Measurements from ENCODE around the gene FAM83B. TPM values are rescaled to one million over a fixed set of nuclear protein-coding genes. Genes with fewer than 3 reads are reported as not detected.

The FAM83B gene
- total RNA-seq, 1 donor from 2014 or later = 1.9 TPM

DNA sequence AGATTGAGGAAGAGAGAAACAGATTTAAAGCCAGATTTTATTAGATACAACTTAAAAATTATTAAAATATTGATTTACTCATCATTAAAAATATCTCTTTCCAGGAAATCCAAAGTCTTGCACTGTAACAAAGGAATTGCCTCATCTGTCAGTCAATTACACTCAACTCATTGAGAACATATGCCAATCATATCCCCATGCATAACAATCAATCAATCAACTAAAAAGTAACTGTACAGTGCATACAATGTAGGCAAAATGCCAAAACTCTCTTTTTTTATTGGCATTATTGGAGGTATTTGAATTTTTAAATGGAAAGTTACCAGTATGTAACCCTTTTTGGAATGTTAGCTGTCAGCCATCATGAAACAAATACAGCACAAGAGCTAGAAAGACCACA is 45.3 kb upstream of the FAM83B start:
- DNase-seq (ENCODE audit: low read depth) = no peak
- Histone ChIP-seq H3K9ac (ENCODE audit: low read length) (no peak overlapping the region), H3K27ac (ENCODE audit: low read depth, low read length) (peak overlapping the region; percentile 22)

DNA sequence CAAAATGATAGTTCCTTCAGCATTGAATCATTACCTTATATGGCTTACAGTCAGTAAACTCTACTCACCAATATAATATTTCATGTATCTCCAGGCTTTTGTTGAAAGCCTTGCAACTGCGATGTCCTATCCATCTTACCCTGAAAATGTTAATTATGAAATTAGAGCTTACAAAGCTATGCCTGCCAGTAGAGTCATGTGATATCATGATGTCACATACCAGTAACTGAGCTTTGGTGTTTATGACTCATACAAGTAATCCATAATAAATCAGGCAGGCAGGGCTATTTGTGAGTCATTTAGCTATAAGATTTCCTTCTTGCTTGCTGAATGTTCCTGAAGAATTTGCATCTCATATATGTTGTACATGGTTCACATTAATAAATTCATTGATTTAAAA is 44.9 kb upstream of the FAM83B start:
- Histone ChIP-seq H3K27ac (ENCODE audit: low read depth, low read length) (peak overlapping the region; percentile 22), H3K4me3 (ENCODE audit: insufficient read depth, low read depth, low read length) (no peak overlapping the region), H3K4me1 (ENCODE audit: insufficient read depth, low read length) (no peaks in the 10 kb centered on the region), H3K27me3 (ENCODE audit: insufficient read depth, low read length) (no peaks in the 10 kb centered on the region), H4K20me1 (ENCODE audit: insufficient read depth, low read length) (no peaks in the 10 kb centered on the region), H3K9ac (ENCODE audit: low read length) (no peak overlapping the region), H3K4me2 (ENCODE audit: low read length) (peak overlapping the region; percentile 21), H3K36me3 (ENCODE audit: insufficient read depth, low read length) (no peaks in the 10 kb centered on the region), H2AFZ (ENCODE audit: low read depth, low read length) (no peak overlapping the region), H3K9me3 (ENCODE audit: insufficient read depth, low read depth, low read length) (no peaks in the 10 kb centered on the region), H3K79me2 (ENCODE audit: insufficient read depth, low read length) (no peaks in the 10 kb centered on the region)
- peaks cover 19% of the 10 kb centered on the region for H3K4me1 Mint-ChIP-seq (ENCODE audit: low read depth, unreplicated experiment)
- no peaks in the 10 kb centered on the region for H3K36me3 Mint-ChIP-seq (ENCODE audit: low read depth, unreplicated experiment)
- no peak overlapping the region for H3K4me3 Mint-ChIP-seq (ENCODE audit: unreplicated experiment)
- TF ChIP-seq, protein P1, sequence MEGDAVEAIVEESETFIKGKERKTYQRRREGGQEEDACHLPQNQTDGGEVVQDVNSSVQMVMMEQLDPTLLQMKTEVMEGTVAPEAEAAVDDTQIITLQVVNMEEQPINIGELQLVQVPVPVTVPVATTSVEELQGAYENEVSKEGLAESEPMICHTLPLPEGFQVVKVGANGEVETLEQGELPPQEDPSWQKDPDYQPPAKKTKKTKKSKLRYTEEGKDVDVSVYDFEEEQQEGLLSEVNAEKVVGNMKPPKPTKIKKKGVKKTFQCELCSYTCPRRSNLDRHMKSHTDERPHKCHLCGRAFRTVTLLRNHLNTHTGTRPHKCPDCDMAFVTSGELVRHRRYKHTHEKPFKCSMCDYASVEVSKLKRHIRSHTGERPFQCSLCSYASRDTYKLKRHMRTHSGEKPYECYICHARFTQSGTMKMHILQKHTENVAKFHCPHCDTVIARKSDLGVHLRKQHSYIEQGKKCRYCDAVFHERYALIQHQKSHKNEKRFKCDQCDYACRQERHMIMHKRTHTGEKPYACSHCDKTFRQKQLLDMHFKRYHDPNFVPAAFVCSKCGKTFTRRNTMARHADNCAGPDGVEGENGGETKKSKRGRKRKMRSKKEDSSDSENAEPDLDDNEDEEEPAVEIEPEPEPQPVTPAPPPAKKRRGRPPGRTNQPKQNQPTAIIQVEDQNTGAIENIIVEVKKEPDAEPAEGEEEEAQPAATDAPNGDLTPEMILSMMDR (IDR thresholded peaks at IDR 0.05; ENCODE audit: insufficient read depth, low read depth, low read length) = no peak
- TF ChIP-seq EZH2 (IDR thresholded peaks at IDR 0.05; ENCODE audit: insufficient read depth, low read length) = no peak
- no peaks in the 10 kb centered on the region for H3K27me3 Mint-ChIP-seq (ENCODE audit: low read depth, unreplicated experiment)
- peaks cover 6% of the 10 kb centered on the region for H3K9me3 Mint-ChIP-seq (ENCODE audit: unreplicated experiment)
- peak; percentile 86 for DNase-seq (ENCODE audit: low read depth)
- FAIRE-seq = peak; percentile 82
- H3K27ac Mint-ChIP-seq (ENCODE audit: unreplicated experiment) = no peak overlapping the region

More for the DNA sequence above, 45.3 kb upstream of the FAM83B start:
- peaks cover 6% of the 10 kb centered on the region for H3K9me3 Mint-ChIP-seq (ENCODE audit: unreplicated experiment)
- H3K27me3 ChIP-seq (ENCODE audit: insufficient read depth, low read length) = no peaks in the 10 kb centered on the region
- no peak overlapping the region for H3K27ac Mint-ChIP-seq (ENCODE audit: unreplicated experiment)
- no peak overlapping the region for H3K4me3 Mint-ChIP-seq (ENCODE audit: unreplicated experiment)
- peaks cover 19% of the 10 kb centered on the region for H3K4me1 Mint-ChIP-seq (ENCODE audit: low read depth, unreplicated experiment)
- H3K4me1 ChIP-seq (ENCODE audit: insufficient read depth, low read length) = no peaks in the 10 kb centered on the region
- no peak for FAIRE-seq
- H3K4me2 ChIP-seq (ENCODE audit: low read length) = peak overlapping the region; percentile 21
- no peaks in the 10 kb centered on the region for H3K9me3 ChIP-seq (ENCODE audit: insufficient read depth, low read depth, low read length)
- no peaks in the 10 kb centered on the region for H3K79me2 ChIP-seq (ENCODE audit: insufficient read depth, low read length)
- H3K27me3 Mint-ChIP-seq (ENCODE audit: low read depth, unreplicated experiment) = no peaks in the 10 kb centered on the region
- H4K20me1 ChIP-seq (ENCODE audit: insufficient read depth, low read length) = no peaks in the 10 kb centered on the region
- no peaks in the 10 kb centered on the region for H3K36me3 ChIP-seq (ENCODE audit: insufficient read depth, low read length)
- H2AFZ ChIP-seq (ENCODE audit: low read depth, low read length) = no peak overlapping the region
- H3K36me3 Mint-ChIP-seq (ENCODE audit: low read depth, unreplicated experiment) = no peaks in the 10 kb centered on the region
- TF ChIP-seq EZH2 (IDR thresholded peaks at IDR 0.05; ENCODE audit: insufficient read depth, low read length) = no peak
- TF ChIP-seq, protein P1 (IDR thresholded peaks at IDR 0.05; ENCODE audit: insufficient read depth, low read depth, low read length) = no peak
- H3K4me3 ChIP-seq (ENCODE audit: insufficient read depth, low read depth, low read length) = no peak overlapping the region

DNA sequence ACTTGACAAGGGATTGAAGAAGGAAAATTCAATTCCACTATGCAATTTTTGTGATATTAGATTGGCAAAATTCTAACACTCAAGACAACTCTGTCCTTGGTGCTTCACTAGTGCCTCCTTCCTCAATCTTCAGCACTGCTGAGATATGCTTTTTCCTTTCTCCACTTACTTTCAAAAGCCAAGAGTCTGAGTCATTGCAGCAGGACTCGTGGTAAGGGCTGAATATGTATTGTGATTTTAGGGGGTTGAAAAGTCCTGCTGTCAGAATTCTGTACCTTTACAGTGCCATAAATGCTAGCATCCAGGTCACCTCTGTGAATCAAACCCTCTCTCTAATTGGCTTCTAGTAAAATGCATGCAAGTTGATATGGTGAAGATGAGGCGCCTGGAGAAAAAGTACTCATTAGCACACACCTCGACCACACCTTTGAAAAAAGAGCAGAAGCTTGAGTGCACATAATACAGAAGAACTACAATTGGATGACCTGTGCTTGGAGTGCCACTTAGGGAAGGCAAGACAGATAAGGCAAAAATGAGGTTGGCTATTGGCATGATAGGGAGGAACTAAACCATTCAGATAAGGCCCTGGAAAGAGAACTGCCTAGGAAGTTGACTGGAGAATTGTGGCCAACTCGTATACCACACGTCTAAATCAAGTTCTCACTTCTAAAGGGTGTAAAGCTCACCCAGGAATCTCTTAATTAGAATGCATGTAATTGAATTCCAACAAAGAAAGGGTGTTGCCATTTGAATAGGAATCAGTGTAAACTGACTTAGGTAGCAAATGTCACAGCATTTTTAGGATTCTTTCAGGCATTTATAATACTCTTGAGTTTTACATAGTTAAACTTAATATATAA is 43.6 kb upstream of the FAM83B start:
- Histone ChIP-seq H4K20me1 (ENCODE audit: insufficient read depth, low read length) (no peaks in the 10 kb centered on the region), H2AFZ (ENCODE audit: low read depth, low read length) (no peak overlapping the region), H3K9me3 (ENCODE audit: insufficient read depth, low read depth, low read length) (no peaks in the 10 kb centered on the region), H3K4me3 (ENCODE audit: insufficient read depth, low read depth, low read length) (no peak overlapping the region), H3K27ac (ENCODE audit: low read depth, low read length) (no peak overlapping the region), H3K79me2 (ENCODE audit: insufficient read depth, low read length) (no peaks in the 10 kb centered on the region), H3K36me3 (ENCODE audit: insufficient read depth, low read length) (no peaks in the 10 kb centered on the region), H3K4me1 (ENCODE audit: insufficient read depth, low read length) (no peaks in the 10 kb centered on the region), H3K27me3 (ENCODE audit: insufficient read depth, low read length) (no peaks in the 10 kb centered on the region), H3K9ac (ENCODE audit: low read length) (no peak overlapping the region), H3K4me2 (ENCODE audit: low read length) (no peak overlapping the region)
- Mint-ChIP-seq H3K9me3 (ENCODE audit: unreplicated experiment) (peaks cover 4% of the 10 kb centered on the region), H3K27ac (ENCODE audit: unreplicated experiment) (peak overlapping the region; percentile 3), H3K4me3 (ENCODE audit: unreplicated experiment) (no peak overlapping the region), H3K36me3 (ENCODE audit: low read depth, unreplicated experiment) (no peaks in the 10 kb centered on the region), H3K4me1 (ENCODE audit: low read depth, unreplicated experiment) (peaks cover 19% of the 10 kb centered on the region), H3K27me3 (ENCODE audit: low read depth, unreplicated experiment) (no peaks in the 10 kb centered on the region)
- no peak for FAIRE-seq
- peak; percentile 61 for DNase-seq (ENCODE audit: low read depth)
- no peak for TF ChIP-seq EZH2 (IDR thresholded peaks at IDR 0.05; ENCODE audit: insufficient read depth, low read length)
- TF ChIP-seq, protein P1 (IDR thresholded peaks at IDR 0.05; ENCODE audit: insufficient read depth, low read depth, low read length) = no peak
